NOMO-1 treated with dmso at 0.1 percent for 144 hours (cell line): Measurements from ENCODE around the gene HNRNPA1.
"Not testable (repeated sequence)": the region's sequence is repeated elsewhere in the genome, so short reads cannot be mapped to it uniquely, and the experiment has no call there.

Source experiments
- DNase-seq: peaks from one replicate; lab custom pipeline; 2025; ENCODE audit not compliant: unreplicated experiment; lab: John Stamatoyannopoulos, UW

Gene HNRNPA1

GRCh38 chr12:54273981-54274380 lies 6.5 kb upstream of the HNRNPA1 start:
- DNase-seq = no peak

GRCh38 chr12:54276368-54276767 lies 4.2 kb upstream of the HNRNPA1 start:
- DNase-seq = no peak

- no peak for DNase-seq
Measured at GRCh38 chr12:54277823-54278276, 2.7 kb upstream of the HNRNPA1 start.

- no peak for DNase-seq
Measured at GRCh38 chr12:54279227-54279631, 1.3 kb upstream of the HNRNPA1 start.

- peak; percentile 98 for DNase-seq
Measured at GRCh38 chr12:54279632-54280467, 676 bp upstream of the HNRNPA1 start, which contains the start of gene CBX5. Gene CBX5 (minus strand): TSS chr12:54280122. CDS start chr12:54257650, 22,472 bp downstream.

DNA sequence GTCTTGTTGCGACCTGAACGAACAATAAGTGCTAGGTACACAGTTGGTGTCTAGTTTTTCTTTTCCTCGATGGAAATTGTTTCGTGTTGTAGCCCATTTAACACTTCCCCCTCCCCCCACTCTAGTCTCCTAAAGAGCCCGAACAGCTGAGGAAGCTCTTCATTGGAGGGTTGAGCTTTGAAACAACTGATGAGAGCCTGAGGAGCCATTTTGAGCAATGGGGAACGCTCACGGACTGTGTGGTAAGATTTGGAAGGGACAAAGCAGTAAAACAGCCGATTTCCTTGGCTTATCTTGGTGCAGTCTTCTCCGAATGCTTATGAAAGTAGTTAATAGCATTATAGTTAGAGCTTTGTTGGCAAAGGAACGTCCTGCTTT lies 724 bp downstream of the HNRNPA1 start:
- not testable (repeated sequence) for DNase-seq

GRCh38 chr12:54281694-54282093 lies 1.2 kb downstream of the HNRNPA1 start:
- DNase-seq = not testable (repeated sequence)

GRCh38 chr12:54282949-54283593 lies 2.5 kb downstream of the HNRNPA1 start:
- no peak for DNase-seq

GRCh38 chr12:54284070-54284780 lies 3.7 kb downstream of the HNRNPA1 start:
- DNase-seq = not testable (repeated sequence)

- DNase-seq = no peak
Measured at GRCh38 chr12:54285150-54286041, 4.9 kb downstream of the HNRNPA1 start.

- DNase-seq = no peak
Measured at GRCh38 chr12:54286042-54287030, 5.8 kb downstream of the HNRNPA1 start.

- DNase-seq = no peak
Measured at GRCh38 chr12:54287261-54288157, 7.0 kb downstream of the HNRNPA1 start.

DNA sequence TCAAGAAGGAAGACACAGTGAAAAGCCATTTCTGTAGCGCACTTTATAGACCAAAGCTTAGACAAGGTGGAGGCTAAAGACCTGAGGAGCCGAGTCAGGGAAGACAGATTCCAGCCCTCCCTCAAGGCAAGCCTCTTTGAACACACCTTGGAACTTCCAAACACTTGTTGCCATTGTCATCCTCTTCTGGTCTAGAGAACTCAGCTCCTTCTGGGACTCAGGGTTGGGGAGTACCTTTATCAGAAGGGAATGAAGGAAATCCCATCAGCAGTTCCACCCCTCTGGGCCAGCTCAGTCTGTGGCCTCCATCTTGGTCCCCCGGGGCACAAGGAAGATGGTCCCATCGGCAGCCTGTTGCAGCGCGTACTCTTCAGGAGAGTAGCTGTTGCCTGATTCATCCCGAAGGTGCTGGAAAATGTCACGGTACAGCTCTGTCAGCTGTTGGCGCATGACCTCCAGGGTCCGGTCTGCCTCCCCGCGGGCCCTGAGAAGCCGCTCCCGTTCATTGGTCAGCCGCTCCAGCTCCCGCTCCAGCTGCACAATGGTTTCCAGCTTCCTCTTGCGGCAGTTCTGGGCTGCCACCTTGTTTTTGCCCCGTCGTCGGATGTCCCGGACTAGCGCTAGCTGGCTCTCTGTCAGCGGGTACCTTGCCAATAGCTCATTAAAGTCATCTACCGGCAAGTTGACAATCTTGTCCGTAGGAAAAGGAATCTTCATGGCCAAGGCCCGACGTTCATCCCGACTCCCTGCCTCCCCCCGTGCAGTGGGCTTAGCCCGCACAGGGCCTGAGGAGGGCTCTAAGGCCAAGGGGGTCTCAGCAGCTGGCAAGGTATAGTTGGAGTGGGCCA lies 11.8 kb downstream of the HNRNPA1 start:
- no peak for DNase-seq

DNA sequence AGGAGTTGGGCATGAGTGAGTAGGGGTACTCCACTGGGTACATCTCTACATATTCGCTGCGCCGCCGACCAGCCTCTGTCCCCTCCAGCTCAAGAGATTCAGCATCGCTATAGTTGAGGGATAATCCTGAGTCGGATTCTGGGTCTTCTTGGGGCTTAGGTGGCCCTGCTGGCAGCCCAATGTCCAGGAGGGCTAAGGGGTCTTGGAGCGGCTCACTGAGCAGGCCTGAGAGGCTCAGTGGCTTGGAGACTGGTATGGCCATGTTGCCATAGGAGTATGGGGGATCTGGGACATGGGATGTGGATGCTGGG lies 12.4 kb downstream of the HNRNPA1 start:
- DNase-seq = no peak

GRCh38 chr12:54294152-54294952 lies 13.8 kb downstream of the HNRNPA1 start:
- peak; percentile 33 for DNase-seq

GRCh38 chr12:54294953-54295566 lies 14.5 kb downstream of the HNRNPA1 start:
- DNase-seq = no peak
